ENCODE results near the gene IRF8.

IRF8 gene

GRCh38 chr16:85961988-85962915 is 63.3 kb downstream of the IRF8 start:
- DNase-seq, result no peak

- DNase-seq, result no peak
Observed at GRCh38 chr16:85963753-85964285, 64.9 kb downstream of the IRF8 start.

GRCh38 chr16:85965125-85965524 is 66.2 kb downstream of the IRF8 start:
- no peak for DNase-seq

GRCh38 chr16:85967111-85967510 is 68.1 kb downstream of the IRF8 start:
- DNase-seq, result no peak

GRCh38 chr16:85968041-85968920 is 69.3 kb downstream of the IRF8 start:
- DNase-seq, result no peak

GRCh38 chr16:85969159-85969558 is 70.2 kb downstream of the IRF8 start:
- no peak for DNase-seq

- DNase-seq, result no peak
Observed at GRCh38 chr16:85969591-85969990, 70.6 kb downstream of the IRF8 start.

GRCh38 chr16:85970016-85970733 is 71.2 kb downstream of the IRF8 start:
- DNase-seq, result no peak

- DNase-seq, result no peak
Observed at GRCh38 chr16:85970738-85971137, 71.8 kb downstream of the IRF8 start.

All from NCI-H1436 (cell line).